ENCODE data around the gene PRR29. TPM values are rescaled to one million over a fixed set of nuclear protein-coding genes. Genes with fewer than 3 reads are reported as not detected.

The PRR29 gene
- total and polyA plus RNA-seq, 4 donors, result 8.0 to 36.8 (median 9.1) TPM

- no peak for TF ChIP-seq CTCF (IDR thresholded peaks at IDR 0.05; ENCODE audit: control extremely low read depth, extremely low read depth)
- 83 to 90% methylated on average over 11 of the region's 11 CpGs for WGBS, 2 donors
- ATAC-seq (ENCODE audit: insufficient read depth, low FRiP score), result no peak
These were observed 6.5 kb upstream of the PRR29 start for GRCh38 chr17:63991611-63992010.

GRCh38 chr17:63993368-63993985 lies 4.7 kb upstream of the PRR29 start:
- WGBS, 2 donors, result 85 to 96% methylated on average over 3 of the region's 3 CpGs
- no peak for TF ChIP-seq CTCF (IDR thresholded peaks at IDR 0.05; ENCODE audit: control extremely low read depth, extremely low read depth)
- H3K4me3 ChIP-seq, result no peak overlapping the region
- DNase-seq (no peak), ATAC-seq (ENCODE audit: insufficient read depth, low FRiP score) (no peak)
- H3K9me3 ChIP-seq (ENCODE audit: control insufficient read depth in 4 of 4, insufficient read depth in 3 of 4, low read length in 3 of 4), result no peaks in the 10 kb centered on the region
- peaks cover 0 to 30% (median 13%) of the 10 kb centered on the region in 5 donors for H3K4me1 ChIP-seq (ENCODE audit: control insufficient read depth in 5 of 5, insufficient read depth in 5 of 5, low read length in 5 of 5)
- H3K27ac ChIP-seq (ENCODE audit: low read depth in 1 of 2, low read length in 1 of 2), result no peak overlapping the region
- peaks cover 0 to 4% (median 0%) of the 10 kb centered on the region in 3 donors for H3K27me3 ChIP-seq (ENCODE audit: control insufficient read depth in 3 of 3, insufficient read depth in 3 of 3, low read length in 2 of 3)
- H3K9ac ChIP-seq (ENCODE audit: insufficient read depth in 1 of 2, low read length in 2 of 2), result no peak overlapping the region
- H3K36me3 ChIP-seq (ENCODE audit: control insufficient read depth in 4 of 4, insufficient read depth in 4 of 4, low read length in 4 of 4), result no peaks in the 10 kb centered on the region

More at GRCh38 chr17:63991611-63992010, 6.5 kb upstream of the PRR29 start:
- no peak overlapping the region for H3K9ac ChIP-seq (ENCODE audit: insufficient read depth in 1 of 2, low read length in 2 of 2)
- DNase-seq, result no peak
- H3K27me3 ChIP-seq (ENCODE audit: control insufficient read depth in 3 of 3, insufficient read depth in 3 of 3, low read length in 2 of 3), result peaks cover 0 to 4% (median 0%) of the 10 kb centered on the region in 3 donors
- no peak overlapping the region for H3K4me3 ChIP-seq
- H3K9me3 ChIP-seq (ENCODE audit: control insufficient read depth in 4 of 4, insufficient read depth in 3 of 4, low read length in 3 of 4), result no peaks in the 10 kb centered on the region
- H3K4me1 ChIP-seq (ENCODE audit: control insufficient read depth in 5 of 5, insufficient read depth in 5 of 5, low read length in 5 of 5), result peaks cover 0 to 35% (median 10%) of the 10 kb centered on the region in 5 donors
- H3K27ac ChIP-seq (ENCODE audit: low read depth in 1 of 2, low read length in 1 of 2), result no peak overlapping the region
- H3K36me3 ChIP-seq (ENCODE audit: control insufficient read depth in 4 of 4, insufficient read depth in 4 of 4, low read length in 4 of 4), result no peaks in the 10 kb centered on the region

GRCh38 chr17:63995626-63996025 lies 2.5 kb upstream of the PRR29 start:
- Histone ChIP-seq H3K27ac (ENCODE audit: low read depth in 1 of 2, low read length in 1 of 2) (no peak overlapping the region), H3K4me1 (ENCODE audit: control insufficient read depth in 5 of 5, insufficient read depth in 5 of 5, low read length in 5 of 5) (peaks cover 0 to 22% (median 13%) of the 10 kb centered on the region in 5 donors), H3K9me3 (ENCODE audit: control insufficient read depth in 4 of 4, insufficient read depth in 3 of 4, low read length in 3 of 4) (no peaks in the 10 kb centered on the region), H3K36me3 (ENCODE audit: control insufficient read depth in 4 of 4, insufficient read depth in 4 of 4, low read length in 4 of 4) (no peaks in the 10 kb centered on the region), H3K27me3 (ENCODE audit: control insufficient read depth in 3 of 3, insufficient read depth in 3 of 3, low read length in 2 of 3) (peaks cover 0 to 4% (median 0%) of the 10 kb centered on the region in 3 donors), H3K9ac (ENCODE audit: insufficient read depth in 1 of 2, low read length in 2 of 2) (no peak overlapping the region), H3K4me3 (no peak overlapping the region)
- ATAC-seq (ENCODE audit: insufficient read depth, low FRiP score) (no peak), DNase-seq (no peak)
- 92 to 97% methylated on average over 5 of the region's 5 CpGs for WGBS, 2 donors
- no peak for TF ChIP-seq CTCF (IDR thresholded peaks at IDR 0.05; ENCODE audit: control extremely low read depth, extremely low read depth)
